Activated CD4-positive, alpha-beta T cell treated with anti-CD3 and anti-CD28 coated beads for 48 hours (primary cell): ENCODE measurements around the gene WDR26.
A peak's percentile ranks its signal among the peaks of the same experiment; 100 is the strongest.
"Not testable (repeated sequence)": the region's sequence is repeated elsewhere in the genome, so short reads cannot be mapped to it uniquely, and the experiment has no call there.

Source experiments
- DNase-seq: peaks from one replicate; pipeline ENCODE4 v3.0.0-alpha.2; 2020

The WDR26 gene

DNA sequence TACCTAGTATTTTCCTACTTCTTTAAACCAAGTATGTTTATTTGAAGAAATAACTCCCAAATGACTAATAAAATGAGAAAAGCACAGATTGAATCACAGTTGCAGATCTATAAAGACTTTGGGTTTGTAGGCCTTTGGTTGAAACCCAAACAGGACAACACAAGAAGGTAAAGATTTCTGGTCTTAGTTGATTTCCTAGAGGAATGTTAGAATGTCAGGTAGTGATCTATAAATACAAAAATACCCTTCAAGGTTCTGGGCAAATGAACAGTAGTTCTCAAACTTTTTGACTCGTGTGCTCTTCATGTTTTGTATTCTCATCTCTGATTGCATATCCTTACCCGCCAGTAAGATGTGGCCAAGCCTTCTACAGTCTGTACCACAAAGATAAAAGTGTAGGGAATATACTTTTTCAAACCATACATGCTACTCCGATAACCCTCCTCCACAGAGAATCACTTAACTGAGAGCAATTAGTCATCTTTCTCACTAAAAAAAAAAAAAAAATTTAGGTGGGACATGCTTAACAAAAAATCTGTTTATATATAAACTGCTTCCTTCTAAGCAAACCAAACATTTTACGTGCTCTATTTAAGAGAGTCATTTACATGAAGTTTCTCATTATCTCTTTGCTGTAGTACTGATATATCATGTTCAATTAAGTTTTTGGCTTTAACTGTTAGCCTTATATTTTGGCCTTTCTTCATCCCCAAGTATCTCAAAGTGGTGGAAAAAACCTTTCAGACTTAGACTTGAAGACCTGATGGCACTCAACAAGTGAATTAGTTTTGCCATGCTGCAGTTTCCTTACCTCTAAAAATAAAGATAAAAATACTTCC is 42.0 kb downstream of the WDR26 start:
- DNase-seq: no peak

DNA sequence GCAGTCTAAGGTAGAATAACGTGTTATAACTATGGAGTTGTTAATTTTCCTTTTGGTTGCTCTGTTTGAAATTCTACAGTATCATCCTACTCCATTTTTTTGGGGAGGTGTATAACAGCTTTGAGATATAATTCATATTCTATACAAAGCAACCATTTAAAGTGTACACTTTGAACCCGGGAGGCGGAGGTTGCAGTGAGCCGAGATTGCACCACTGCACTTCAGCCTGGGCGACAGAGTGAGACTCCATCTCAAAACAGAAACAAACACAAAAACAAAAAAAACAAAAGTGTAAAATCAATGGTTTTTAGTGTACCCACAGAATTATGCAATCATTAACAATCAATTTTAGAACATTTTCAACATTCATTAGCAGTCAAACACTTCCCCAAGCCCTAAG is 44.1 kb downstream of the WDR26 start:
- DNase-seq: no peak

DNA sequence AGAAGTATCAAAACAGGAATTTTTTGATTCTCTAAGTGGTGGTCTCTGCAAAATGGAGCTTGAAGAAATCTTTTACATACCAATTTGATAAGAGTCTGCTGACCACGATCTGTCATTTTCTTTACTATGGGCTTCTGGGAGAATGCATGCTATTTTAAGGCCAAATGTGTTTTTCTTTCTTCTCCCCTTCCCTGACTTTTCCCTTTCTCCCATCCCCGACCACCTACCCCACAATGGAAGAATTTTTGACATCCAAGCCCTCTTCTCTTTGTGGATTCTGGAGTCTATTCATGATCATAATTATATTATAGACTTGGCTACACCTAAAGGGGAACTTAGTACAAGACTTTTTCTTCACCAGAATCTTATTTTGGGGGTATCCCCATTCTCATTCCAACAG is 46.7 kb downstream of the WDR26 start:
- no peak for DNase-seq

DNA sequence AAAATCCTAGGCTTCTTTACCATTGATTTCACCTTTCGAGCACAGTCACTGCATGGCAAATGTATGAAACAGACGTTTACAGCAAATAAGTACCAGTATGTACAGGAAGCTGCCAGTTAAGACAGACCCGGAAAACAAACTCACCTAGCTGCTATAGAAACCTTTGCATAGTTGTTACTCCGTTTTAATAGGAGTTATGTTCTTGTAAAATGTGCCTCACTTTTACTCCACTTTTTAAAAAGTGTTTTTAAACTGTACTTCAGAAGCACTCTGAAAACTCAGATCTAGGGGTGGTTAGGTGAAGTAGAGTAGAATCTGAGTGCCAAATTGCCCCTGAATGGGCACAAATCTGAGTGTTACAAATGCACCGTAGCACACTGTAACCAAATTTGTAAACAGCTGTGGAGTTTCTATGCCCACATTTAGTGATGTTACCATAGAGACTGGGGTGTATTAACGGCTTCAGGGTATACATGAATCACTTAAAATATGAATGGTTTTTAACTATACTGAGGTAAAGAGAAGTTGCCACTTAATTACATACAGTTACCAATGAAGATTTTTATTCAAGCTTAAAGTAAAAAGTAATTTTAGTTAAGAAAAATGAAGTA is 47.2 kb downstream of the WDR26 start:
- DNase-seq: no peak

- DNase-seq: no peak
Measured at GRCh38 chr1:224383218-224383617, 51.4 kb downstream of the WDR26 start.

GRCh38 chr1:224381880-224382548 is 52.6 kb downstream of the WDR26 start:
- DNase-seq: peak; percentile 42

DNA sequence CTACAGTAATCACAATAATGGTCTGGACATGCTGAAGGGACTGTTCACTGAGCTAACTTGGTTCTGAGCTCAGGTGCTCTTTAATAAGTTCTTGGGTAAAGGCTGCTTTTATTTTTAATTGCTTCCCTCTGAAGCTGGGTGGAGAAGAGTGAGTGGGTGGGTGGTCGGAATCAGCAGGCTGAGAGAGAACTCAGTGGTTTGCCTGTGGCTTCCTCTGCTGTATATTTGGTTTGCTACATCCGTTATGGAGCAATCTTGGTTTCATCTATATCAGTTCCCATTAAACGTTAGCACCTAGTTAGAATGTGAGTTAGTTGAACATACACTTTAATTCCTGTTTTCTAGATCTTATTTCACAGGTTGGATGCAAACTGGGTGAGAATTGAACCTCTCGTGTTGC is 54.6 kb downstream of the WDR26 start:
- DNase-seq: peak; percentile 65

- DNase-seq: no peak
Measured at GRCh38 chr1:224378855-224379631, 55.6 kb downstream of the WDR26 start.

DNA sequence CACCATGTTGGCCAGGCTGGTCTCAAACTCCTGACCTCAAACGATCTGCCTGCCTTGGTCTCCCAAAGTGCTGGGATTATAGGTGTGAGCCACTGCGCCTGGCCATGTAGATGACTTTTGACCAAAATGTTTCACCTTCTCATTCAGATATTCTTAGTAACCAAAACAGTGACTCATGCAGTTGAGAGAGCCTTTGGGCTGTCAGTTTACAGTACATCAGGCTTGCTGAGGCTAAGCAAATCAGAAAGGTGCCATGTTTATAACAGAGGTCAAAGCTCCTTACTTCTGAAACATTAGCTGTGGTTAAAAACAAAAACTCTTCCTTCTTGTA is 57.0 kb downstream of the WDR26 start:
- DNase-seq: peak; percentile 48

- no peak for DNase-seq
Measured at GRCh38 chr1:224375059-224375458, 59.5 kb downstream of the WDR26 start.

DNA sequence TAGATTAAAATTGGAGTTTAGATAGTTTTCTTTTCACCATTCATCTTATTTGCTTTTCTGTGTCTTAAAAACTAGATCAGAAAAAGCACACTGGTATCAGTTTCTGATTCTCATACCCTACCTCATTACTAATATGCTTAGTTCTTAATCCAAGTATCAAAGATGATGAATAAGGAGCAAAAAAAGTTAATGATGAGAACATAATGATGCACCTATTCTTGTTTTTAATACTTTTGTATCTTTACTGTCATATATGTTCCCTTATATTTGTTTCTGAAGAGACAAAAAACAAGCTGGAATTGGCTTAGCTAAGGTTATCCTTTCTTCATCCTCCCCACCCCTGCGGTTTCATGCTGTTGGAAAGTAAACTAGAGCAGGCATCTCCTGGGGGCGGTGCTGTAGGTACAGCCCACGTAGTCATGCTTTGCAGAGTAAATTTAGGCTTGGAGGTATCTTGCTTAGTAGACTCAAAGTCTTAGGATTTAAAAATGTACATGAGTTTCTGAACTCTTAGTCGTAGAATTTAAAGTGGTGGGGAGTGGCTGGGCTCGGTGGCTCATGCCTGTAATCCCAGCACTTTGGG is 61.5 kb downstream of the WDR26 start:
- DNase-seq: no peak

DNA sequence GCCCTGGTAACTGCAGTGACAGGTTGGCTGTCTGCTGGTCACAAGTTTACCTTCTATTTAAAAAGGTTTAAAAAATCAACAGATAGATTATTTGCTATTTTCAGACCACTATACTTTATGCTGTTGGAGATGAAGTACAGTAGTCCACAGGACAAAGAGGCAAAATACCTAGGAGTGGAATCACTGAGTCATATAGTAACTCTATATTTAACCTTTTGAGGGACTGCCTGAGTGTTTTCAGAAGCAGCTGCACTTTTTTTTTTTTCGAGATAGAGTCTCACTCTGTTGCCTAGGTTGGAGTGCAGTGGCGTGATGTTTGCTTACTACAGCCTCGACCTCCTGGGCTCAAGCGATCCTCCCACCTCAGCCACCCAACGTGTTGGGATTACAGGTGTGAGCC is 66.2 kb downstream of the WDR26 start:
- DNase-seq: no peak

GRCh38 chr1:224359207-224359606 is 75.4 kb downstream of the WDR26 start:
- no peak for DNase-seq

- no peak for DNase-seq
Measured at GRCh38 chr1:224358237-224358636, 76.4 kb downstream of the WDR26 start.

DNA sequence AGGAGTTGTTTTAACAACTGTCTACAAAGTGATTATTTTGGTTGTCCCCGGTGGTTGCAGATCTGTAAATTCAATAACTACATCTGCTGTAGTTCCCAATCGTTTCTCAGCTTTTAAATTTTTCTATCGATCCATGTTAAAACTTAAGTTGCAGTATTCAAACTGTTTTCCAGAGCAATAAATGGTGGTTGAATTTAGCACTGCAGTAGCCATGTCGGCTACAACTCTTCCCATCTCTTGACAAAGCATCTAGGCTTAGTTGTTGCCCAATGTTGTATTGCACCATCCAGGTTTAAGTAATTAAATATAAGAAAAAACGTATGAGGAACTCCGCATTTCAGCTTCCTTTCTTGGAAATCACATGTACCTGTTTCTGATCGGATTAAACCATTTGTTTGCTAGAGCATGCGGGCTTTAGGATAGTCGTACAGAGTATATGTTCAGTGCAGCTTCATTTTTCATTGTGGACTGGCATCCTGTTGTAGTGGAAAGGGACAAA is 76.9 kb downstream of the WDR26 start:
- no peak for DNase-seq

GRCh38 chr1:224356685-224357625 is 77.6 kb downstream of the WDR26 start, which contains the start of gene CNIH4:
CNIH4 (plus strand) TSS chr1:224356879; CDS start chr1:224356925, 46 bp downstream.
- peak; percentile 94 for DNase-seq

DNA sequence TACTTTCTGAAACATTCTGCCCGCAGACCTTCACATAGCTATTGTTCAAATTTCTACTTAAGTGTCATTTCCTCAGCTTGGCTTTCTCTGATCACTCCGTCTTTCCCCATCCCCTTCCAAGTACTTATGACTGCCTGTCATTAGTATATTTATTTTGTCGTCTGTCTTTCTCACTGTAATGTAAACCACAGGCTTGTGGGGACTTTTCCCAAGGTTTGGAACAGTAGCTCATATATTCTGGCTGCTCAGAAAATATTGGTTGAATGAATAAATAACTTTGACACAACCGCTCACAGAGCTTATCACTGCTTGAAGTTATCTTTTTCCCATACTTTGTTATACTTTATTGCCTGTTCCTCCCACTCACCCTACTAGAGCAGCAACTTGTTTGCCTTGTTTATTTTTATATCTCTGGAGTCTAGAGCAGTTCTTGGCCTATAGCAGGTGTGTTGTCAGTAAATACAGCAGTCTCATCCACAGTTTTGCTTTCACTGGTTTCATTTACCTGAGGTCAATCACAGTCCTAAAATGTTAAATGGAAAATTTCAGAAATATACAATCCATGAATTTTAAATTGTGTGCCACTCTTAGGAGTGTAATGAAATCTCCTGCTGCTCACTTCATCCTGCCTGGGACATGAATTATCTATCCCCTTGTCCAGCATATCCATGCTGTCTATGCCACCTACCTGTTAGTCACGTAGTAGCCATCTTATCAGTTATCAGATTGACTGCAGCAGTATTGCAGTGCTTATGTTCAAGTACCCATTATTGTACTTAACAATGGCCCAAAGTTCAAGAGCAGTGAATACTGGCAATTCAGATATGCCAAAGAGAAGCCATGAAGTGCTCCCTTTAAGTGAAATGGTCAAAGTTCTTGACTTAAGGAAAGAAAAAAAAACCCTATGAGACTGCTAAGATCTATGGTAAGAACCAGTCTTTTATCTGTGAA is 80.3 kb downstream of the WDR26 start:
- no peak for DNase-seq

DNA sequence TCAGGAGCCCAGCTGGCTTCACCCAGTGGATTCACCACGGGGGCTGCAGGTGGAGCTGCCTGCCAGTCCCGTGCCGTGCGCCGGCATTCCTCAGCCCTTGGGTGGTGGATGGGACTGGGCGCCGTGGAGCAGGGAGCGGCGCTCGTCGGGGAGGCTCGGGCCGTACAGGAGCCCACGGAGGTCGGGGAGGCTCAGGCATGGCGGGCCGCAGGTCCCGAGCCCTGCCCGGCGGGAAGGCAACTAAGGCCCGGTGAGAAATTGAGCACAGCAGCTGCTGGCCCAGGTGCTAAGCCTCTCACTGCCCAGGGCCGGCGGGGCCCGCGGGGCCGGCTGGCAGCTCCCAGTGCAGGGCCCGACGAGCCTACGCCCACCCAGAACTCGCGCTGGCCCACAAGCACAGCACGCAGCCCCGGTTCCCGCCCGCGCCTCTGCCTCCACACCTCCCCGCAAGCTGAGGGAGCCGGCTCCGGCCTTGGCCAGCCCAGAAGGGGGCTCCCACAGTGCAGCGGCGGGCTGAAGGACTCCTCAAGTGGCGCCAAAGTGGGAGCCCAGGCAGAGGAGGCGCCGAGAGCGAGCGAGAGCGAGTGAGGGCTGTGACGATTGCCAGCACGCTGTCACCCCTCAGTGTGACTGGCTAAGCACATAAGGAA is 82.0 kb downstream of the WDR26 start:
- not testable (repeated sequence) for DNase-seq

GRCh38 chr1:224349716-224350115 is 84.9 kb downstream of the WDR26 start:
- not testable (repeated sequence) for DNase-seq

DNA sequence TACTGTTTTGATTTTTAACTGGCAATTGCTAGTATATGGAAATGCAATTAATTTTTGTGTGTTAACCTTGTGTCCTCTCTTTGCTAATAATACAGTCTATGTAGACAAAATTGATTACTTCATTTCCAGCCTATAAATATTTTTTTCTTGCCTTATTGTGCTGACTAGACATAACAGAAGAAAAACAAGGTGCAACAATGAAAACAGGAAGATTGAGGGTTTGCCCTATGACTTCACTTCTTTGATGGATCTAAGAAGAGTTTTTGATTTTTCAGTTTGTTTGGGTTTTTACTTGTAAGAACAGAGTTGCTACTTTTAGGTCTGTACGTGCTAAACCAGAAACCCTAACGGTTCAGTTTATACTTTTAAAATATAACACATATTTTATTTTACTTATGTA is 86.5 kb downstream of the WDR26 start:
- DNase-seq: no peak
